22Rv1 (cell line): ENCODE data around the gene DHRS9.

Source experiments
- CTCF ChIP-seq: fragments of 450-650 bp; IDR thresholded peaks from 2 replicates; pipeline ENCODE4 v1.5.1; 2017; ENCODE audit warnings: mild to moderate bottlenecking
- ZFX ChIP-seq: fragments of 450-650 bp; IDR thresholded peaks from 2 replicates; pipeline ENCODE4 v1.6.1; 2017; ENCODE audit warnings: antibody characterized with exemption, borderline replicate concordance

DNA sequence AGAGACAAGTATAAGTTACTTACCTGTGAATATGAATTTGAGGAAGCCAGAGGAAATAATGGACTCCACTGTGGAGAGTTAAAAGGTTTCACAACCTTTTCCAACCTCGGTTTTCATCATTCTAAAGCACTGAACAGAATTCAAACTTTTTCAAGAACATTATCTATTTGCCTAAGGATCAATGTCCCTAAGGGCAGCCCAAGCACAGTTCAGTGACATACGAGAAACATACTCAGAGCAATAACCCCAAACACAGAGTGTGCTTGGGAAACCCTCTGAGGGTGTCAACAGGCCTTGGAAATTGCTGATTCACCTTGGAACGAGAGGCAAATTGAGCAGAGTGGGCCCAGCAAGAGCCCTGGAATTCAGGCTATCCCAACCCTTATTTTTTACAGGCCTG, 38.2 kb upstream of the DHRS9 start, which contains the start of gene ABCB11:
- TF ChIP-seq CTCF (no peak), ZFX (no peak)
